Measurements from ENCODE around the gene SULT1A1.
"Not testable (repeated sequence)": the region's sequence is repeated elsewhere in the genome, so short reads cannot be mapped to it uniquely, and the experiment has no call there.

Gene SULT1A1

DNA sequence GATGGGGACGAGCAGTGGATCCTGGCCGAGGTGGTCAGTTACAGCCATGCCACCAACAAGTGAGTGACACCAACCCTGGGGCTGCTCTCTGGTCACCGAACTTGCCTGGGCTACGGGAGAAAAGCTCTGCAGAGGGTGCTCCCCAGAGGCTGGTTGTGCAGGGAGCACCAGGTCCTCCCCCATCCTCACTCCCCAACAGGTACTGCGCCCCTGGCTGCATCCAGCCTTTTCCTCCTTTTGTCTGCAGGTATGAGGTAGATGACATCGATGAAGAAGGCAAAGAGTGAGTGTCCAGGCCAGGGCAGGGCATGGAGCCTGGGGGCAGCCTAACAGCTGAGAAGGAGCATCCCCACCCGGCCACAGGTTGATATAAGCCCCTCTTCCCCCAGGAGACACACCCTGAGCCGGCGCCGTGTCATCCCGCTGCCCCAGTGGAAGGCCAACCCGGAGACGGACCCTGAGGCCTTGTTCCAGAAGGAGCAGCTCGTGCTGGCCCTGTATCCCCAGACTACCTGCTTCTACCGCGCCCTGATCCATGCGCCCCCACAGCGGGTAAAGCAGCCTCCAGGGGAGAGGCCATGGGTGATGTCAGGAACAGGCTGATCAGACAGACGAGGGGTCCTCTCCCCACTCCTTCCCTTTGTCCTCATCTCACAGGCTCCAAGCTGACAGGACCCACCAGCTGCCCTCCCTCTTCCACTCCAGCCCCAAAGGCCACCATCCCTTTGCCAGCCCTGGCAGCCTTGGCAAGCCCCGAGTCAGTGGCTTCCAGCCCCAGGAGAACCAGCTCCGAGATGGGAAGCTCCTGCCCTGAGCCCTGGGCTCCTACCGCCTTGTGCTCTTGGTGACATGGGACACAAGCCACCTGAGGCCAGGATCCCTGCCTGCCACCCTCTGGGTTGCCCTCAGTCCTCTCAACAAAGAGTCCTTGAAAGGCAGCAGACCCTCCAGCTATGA, 19.2 kb downstream of the SULT1A1 start:
- no peak for DNase-seq

DNA sequence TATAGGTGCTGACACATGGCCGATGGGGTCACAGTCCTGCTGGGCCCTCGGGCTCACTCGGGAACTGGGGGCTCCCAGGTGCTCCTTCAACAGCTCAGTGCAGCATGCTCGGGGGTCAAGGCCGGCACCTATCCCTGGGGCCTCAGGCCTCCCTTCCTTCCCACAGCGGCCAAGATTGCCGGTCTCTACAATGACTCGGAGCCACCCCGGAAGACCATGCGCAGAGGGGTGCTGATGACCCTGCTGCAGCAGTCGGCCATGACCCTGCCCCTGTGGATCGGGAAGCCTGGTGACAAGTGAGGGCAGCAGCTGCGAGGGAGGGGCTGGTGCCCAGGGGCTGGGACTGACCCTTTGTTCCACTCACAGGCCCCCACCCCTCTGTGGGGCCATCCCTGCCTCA, 19.9 kb downstream of the SULT1A1 start:
- DNase-seq = no peak

DNA sequence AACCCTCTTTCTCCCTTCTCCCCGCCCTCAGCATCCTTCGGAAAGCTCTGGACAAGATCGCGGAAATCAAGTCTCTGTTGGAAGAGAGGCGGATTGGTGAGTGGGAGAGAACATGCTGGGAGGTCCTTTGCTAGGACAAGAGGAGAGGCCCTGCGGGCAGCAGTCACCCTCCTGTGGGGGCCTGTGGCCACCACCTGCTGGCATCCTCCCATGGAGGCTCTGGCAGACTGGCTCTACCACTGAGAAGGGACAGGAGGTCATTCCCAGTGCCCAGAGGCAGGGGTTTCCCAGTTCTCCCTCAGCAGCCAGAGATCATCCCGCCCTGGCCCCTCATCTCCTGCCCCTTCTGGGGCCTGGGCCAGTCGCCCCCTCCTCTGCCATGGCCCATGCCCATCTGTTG, 20.8 kb downstream of the SULT1A1 start:
- no peak for DNase-seq

DNA sequence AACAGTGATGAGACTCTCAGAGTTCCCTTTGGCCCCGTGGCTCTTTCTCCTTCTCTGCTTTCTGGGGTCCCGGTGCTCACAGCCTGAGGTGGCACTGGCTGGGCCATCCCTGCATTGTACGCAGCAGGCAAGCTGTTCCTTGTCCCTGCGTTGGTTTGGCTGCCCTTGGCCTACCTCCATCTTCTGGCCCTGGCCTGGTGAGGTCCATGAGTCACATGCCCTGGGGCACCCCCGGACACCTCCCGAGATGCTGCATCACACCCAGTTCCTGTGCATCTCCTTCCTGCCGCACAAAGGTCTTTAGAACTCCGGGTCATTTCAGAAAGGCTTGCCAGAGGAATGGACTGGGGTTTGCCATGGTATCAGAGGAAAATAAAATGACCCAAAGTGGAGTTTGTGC, 22.5 kb downstream of the SULT1A1 start:
- no peak for DNase-seq

DNA sequence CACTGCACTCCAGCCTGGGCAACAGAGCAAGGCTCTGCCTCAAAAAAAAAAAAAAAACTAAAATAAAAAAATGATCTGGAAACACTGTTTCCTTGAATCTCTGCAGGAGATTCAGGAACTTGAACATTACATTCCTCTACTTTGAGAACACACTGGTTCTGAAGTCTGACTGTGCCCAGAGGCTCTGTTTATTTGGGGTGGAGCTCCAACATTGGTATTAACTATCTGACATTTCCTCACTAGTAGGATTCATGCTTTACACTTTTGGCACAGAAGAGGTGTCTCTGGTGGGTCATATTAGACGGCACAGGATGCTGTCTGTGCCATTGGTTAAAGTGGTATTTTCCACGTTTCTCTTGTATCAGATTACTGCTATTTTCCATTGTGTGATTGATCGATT, 23.4 kb downstream of the SULT1A1 start:
- DNase-seq = no peak

DNA sequence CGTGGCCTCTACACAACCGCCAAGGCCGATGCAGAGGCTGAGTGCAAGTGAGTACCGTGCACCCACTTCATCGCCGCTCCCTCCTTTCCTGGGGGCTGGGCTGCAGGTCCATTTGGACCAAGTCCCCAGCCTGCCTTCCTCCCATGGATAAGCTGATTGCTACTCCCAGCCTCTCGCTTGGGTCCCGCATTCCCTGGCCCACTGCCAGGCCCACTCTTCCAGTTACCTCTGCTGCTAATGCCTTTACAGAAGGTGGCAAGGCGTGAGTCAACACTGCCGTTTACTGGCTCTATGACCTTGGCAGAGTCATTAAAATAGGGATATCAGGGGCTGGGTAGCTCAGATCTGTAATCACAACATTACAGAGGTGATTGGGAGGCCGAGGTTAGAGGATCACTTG, 24.2 kb downstream of the SULT1A1 start:
- no peak for DNase-seq

DNA sequence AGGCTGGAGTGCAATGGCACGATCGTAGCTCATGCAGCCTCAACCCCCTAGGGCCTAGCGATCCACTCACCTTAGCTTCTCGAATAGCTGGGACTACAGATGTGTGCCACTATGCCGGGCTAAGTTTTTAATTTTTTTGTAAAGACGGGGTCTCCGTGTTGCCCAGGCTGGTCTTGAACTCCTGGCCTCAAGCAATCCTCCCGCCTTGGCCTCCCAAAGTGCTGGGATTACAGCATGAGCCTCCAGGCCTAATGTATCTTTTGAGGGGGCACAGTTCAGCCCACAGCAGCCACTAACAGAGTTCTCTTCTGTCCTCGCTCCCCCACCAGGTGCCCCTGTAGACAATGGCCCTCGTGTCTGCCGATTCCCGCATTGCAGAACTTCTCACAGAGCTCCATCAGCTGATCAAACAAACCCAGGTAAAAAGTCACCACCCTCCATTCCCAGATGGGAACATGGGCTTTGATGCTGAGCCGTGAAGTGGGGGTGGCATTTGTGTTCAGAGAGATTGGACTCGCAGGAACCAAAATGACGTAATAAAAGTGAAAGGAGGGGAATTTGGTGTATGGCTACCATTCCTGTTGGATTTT, 29.0 kb downstream of the SULT1A1 start:
- DNase-seq = no peak

DNA sequence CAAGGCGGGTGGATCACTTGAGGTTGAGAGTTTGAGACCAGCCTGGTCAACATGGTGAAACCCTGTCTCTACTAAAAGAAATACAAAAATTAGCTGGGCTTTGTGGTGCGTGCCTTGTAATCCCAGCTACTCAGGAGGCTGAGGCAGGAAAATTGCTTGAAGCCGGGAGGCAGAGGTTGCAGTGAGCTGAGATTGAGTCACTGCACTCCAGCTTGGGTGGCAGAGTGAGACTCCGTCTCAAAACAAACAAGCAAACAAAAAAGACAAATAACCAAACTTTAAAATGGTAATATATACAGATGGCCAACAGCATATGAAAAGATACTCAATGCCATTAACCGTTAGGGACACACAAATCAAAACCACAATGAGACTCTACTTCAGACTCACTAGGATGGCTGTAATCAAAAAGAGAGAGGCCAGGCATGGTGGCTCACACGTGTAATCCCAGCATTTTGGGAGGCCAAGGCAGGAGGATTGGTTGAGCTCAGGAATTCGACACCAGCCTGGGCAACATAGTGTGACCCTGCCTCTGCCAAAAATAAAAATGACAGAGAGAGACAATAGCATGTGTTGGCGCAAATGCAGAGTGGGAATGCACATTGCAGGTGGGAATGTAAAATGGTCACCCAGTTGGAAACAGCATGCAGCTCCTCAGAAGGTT, 34.3 kb downstream of the SULT1A1 start:
- DNase-seq = no peak

DNA sequence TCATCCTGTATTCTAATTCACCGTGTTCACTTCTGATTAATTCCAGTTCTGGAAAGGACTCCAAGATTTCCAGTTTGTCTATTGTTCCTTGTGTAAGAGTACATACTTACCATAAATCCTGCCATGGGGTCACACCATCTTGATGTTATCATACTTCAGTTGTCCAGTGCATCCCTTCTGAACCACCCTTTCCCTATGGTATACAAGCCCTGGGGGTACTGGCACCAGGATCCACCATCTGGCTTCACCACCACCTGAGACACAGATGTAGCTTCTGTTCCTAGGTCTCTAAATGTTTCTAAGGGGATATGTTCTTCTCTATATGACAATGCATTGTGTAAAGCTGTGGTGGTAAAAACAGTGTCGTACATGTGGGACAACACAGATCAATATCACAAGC, 34.9 kb downstream of the SULT1A1 start:
- no peak for DNase-seq

DNA sequence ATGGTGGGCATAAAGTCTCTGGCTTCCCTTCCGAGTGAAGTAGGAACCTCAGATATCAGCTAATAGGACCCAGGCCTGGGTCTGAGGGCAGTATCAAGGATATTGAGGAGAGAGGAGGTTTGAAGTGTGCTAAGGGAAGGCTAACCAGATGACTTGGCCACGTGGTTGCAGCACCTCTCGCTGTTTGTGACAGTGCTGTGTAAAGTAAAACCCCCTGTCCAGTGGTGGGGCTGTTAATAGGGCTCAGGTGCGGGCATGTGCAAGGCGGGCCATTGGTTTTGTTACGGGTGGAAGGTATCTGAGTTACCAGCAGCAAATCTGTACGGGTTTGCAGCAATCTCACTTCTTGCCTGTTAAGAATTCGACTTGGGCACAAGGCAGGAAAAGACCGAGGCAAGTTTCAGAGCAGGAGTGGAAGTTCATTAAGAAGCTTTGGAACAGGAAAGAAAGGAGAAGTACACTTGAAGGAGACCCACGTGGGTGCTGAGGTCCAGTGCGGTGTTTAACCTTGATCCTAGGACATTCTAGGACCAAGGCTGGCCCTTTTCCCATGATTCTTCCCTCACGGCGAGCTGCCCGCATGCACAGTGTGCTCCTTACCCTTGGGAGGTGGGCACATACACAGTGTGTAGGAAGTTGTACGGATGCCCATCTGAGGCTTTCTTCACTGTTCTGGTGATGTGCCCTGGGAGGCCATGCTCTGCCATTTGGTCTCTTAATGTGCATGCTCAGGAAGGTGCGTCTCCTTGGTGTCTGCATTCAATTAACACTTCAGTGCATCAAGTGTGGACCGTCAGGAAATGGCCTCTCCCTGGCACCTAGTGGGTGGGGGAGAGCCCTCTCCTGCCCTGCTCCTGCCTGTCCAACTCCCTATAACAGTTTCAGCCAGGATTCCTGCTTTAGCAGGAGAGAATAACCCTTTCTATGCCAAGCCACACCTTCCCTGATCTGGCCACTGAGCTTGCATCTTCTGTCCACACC, 35.8 kb downstream of the SULT1A1 start:
- DNase-seq = no peak

DNA sequence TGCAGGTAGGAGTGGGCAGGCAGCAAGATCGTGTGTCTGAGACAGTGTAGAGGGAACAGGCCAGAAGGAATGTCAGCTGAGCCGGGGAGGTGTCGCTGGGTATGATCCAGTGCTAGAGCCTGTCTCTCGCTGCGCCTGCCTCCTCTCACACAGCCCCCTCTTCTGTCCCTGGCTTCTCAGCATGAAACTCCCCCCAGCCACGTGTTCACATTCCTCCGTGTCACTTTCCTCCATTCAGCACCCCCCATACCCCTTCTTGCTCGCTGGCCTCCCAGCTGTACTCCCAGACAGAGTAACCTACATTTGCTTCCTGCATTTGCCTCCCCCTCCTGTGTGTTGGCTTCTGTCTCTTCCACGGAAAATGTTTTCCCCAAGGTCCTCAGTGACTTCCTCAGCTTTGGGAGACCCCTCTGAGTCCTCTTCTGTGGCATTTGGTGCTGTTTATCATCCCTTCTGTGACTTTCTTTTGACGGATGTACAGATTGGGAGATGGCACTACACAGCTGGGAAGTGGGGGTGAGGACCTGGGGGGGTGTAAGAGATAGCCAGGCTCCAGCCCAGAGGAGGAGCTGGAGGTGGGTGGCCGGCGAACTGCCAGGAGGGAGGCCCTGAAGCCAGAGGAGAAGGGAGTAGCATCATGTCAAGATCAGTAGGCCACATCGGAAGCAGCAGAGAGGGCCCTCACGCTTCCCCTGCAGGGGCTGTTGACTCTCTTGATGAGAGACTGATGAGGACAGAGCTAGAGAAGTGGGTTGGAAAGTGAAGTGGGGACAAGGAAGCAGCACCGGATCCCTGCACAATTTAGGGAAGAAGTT, 36.9 kb downstream of the SULT1A1 start:
- no peak for DNase-seq

DNA sequence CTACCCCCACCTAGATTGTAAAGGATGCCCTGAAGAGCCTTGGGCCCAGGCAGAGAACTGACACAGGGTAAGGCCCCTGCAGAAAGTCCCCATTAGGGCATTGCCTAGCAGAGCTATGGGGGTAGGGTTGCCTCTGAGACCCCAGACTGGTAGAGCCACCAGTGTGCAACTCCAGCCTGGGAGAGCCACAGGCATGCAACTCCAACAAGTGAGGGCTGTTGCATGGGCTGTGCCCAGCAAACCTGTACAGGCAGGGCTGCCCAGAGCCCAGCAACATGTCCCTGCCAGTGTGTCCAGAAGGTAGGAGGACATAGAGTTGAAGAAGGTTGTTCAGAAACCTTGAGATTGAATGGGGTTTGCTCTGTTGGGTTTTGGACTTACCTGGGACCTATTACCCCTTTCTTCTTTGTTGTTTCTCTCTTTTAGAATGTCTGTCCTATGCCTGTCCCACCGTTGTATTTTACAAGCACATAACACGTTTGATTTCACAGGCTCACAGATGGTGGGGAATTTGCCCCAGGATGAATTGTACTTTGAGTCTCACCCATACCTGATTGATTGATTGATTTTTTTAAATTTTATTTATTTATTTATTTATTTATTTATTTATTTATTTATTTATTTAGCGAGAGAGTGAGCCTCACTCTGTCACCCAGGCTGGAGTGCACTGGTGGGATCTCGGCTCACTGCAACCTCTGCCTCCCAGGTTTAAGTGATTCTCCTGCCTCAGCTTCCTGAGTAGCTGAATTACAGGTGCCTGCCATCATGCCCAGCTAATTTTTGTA, 39.7 kb downstream of the SULT1A1 start:
- no peak for DNase-seq

DNA sequence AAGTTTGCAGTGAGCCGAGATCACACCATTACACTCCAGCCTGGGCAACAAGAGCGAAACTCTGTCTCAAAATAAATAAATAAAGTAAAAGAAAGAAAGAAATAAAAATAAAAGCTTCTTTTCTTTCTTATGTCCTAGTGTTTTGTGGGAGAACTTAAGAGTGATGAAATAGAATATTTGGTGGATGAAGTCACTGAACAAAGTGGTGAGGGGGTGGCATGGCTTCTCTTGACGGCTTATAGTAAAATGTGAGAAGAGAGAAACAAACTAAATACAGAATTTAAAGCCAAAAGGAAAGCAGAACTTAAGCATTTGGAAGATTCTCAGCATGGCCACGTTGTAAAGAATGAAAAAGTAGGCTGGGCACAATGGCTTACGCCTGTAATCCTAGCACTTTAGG, 40.8 kb downstream of the SULT1A1 start:
- DNase-seq = no peak

DNA sequence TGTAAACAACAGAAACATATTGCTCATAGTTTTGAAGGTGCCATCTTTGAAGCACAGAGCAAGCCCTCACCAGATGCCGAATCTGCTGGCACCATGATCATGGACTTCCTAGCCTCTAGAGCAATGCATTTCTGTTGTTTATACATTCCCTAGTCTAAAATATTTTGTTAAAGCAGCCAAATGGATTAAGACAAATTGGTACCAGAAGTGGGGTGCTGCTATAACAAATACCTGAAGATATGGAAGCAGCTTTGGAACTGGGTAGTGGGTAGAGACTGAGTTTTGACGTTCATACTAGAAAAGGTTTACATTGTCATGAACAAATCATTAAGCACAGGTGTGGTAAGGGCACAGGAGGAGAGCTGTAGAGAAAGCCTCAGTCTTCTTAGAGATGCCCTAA, 42.6 kb downstream of the SULT1A1 start:
- no peak for DNase-seq

DNA sequence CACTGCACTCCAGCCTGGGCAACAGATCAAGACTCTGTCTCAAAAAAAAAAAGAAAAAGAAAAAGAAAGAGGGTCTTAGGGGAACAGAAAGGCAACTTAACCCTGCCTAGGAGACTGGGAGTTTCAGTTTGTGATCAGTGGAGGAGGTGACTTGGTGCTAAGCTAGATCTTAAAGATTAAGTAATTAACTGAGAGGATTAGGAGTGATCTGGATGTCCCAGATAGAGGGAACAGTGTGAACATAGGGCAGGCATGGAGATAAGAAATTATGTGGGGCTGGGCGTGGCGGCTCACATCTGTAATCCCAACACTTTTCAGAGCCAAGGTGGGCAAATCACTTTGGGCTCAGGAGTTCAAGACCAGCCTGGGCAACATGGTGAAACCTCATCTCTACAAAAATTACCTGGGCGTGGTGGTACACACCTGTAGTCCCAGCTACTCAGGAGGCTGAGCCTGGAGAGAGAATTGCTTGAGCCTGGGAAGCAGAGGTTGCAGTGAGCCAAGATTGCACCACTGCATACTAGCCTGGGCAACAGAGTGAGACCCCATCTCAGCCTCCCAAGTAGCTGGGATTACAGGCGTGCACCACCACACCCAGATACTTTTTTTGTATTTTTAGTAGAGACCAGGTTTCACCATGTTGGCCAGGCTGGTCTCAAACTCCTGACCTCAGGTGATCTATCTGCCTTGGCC, 43.5 kb downstream of the SULT1A1 start:
- DNase-seq = not testable (repeated sequence)

DNA sequence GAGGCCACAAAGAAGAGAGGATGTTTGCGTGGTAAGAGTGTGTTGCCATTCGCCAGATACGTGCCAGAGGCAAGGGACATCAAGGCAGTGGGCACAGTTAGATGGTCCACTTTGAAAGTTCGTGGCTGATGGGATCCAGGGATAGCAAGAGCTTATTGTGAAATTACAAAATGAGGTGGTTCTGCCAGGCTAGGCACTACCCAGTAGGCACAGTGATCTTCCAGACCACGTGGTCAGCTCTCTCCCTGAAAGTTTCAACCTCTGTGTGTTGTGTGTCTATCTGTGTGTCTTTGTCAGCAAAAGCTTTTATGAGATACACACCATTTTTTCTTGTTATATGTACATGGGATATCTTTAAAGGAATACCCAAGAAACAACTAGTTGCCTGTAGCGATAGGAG, 46.6 kb downstream of the SULT1A1 start:
- no peak for DNase-seq

DNA sequence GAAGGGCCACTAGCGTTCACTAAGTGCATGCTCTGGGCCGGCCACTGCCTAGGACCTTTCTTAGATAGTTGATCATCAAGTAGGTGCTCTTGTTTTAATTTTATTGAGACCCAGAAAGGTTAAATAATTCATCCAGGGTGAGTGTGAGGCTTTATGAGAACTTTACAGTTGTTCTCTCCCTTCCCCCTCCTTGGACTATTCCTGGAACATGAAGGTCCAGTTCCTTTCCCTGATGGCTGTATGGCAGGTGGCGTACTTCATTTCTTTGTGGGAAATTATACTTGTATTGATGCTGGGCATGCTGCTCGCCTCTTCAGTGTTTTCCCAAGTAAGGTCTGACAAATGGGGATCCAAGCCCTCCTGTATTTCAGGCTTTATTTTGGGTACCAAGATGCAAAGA, 47.6 kb downstream of the SULT1A1 start:
- no peak for DNase-seq

DNA sequence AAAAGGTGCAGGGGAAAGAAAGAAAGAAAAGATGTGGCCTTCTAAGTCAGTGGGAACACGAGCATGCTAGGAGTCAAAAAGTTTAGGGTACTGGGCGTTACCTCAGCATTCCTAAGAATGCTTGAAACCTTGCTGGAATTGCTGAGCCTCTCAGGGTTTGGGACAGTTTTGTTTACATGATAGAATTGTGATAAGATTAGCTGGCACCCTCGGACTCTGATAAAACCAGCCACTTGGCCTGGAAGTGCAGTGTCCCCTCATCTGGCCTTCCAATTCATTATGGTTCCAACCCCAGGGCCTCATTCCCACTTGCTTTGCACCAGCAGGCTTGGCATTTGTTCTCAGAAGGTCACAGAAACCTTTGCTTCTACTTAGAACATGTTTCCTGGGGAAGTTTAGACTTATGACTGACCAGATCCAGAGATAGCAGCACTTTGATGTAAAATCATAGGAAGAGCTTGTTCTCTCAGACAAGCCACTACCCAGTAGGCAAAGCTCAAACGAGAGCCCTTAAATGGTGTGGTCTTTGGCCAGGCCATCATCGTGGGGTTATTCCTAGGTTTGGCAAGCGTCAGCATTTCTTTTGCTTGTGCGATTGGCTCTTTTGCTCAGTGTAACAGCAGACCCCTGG, 48.2 kb downstream of the SULT1A1 start:
- DNase-seq = no peak

DNA sequence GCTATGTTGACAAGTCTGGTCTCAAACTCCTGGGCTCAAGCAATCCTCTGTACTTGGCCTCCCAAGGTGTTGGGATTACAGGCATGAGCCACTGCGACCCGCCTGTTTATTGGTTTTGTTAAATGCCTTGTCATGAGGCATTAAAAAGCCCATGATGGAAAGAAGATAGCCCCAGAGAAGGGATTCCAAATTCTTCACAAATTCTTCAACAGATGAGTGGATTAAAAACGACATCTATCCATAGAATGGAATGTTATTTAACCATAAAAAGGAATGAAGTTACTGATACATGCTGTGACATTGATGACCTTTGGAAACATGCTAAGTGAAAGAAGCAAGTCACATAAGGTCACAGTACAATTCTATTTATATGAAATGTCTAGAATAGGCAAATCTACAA, 51.4 kb downstream of the SULT1A1 start:
- no peak for DNase-seq

DNA sequence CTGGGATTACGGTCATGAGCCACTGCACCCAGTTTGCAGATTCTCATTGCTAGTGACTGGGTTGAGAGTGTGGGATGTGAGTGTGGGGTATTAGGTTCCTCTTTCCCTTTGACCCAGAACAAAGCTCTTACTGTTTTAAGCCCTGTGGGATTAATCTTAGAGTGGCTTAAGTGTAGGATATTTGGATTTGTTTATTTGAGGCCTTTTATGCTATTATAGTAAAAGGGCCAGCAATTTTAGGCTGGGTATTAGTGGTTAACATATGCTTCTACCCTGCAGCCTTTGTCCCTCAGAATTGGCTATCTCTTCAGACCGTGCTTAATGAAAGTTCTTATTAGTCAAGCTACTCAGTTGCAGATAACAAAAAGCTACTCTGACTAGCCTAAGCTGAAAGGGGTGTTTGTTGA, 52.9 kb downstream of the SULT1A1 start:
- DNase-seq = no peak
